B cell (primary cell): Measurements from ENCODE around the gene ICA1. TPM values are rescaled to one million over a fixed set of nuclear protein-coding genes. Genes with fewer than 3 reads are reported as not detected.

Experiments
- ATAC-seq: fragments of 200-7000 bp; cut with Tn5 transposase; one replicate; pipeline ENCODE4 v1.10.0; 2021; ENCODE audit warnings: low read depth, mild to moderate bottlenecking, moderate number of reproducible peaks, moderate library complexity
- CTCF ChIA-PET: fragments of 350-600 bp; sonication (Branson Sonifier 250); formaldehyde crosslinking; loops from one replicate; lab custom pipeline; 2021; ENCODE audit warnings: antibody characterized with exemption, inconsistent platforms; lab: Charles Lee
- POLR2A ChIA-PET: fragments of 350-600 bp; sonication (Branson Sonifier 250); formaldehyde crosslinking; loops from one replicate; lab custom pipeline; 2021; ENCODE audit warnings: antibody characterized with exemption; lab: Charles Lee
- DNase-seq: peaks from one replicate; pipeline ENCODE4 v3.0.0; 2013
- H2AFZ ChIP-seq: 2 replicates; pipeline ENCODE4 v1.6.1; 2012; ENCODE audit warnings: mild to moderate bottlenecking, low read depth, low read length; ENCODE audit not compliant: insufficient read depth, poor library complexity, severe bottlenecking
- H3K27ac ChIP-seq, 2 donors: 1 replicate in 1 of 2; 2 replicates in 1 of 2; pipeline ENCODE4 v1.5.1; 2012 to 2013; ENCODE audit warnings: low read length in 2 of 2, mild to moderate bottlenecking in 2 of 2, moderate library complexity in 1 of 2
- H3K27me3 ChIP-seq, 4 experiments: fragments of 200-600 bp in 1 of 4; sonication (generic) in 1 of 4; replicated peaks in 1 of 4; 1 replicate in 2 of 4; 2 replicates in 2 of 4; pipeline versions ENCODE4 v1.6.1 to v1.7.0; 2013 to 2016; ENCODE audit warnings: low read length in 3 of 4, mild to moderate bottlenecking in 2 of 4, mixed read lengths in 1 of 4, moderate library complexity in 1 of 4; ENCODE audit not compliant: insufficient read depth in 4 of 4, control insufficient read depth in 3 of 4; ENCODE audit errors: control extremely low read depth in 1 of 4
- H3K36me3 ChIP-seq, 2 experiments: replicated peaks in 1 of 2; 1 replicate in 1 of 2; 2 replicates in 1 of 2; pipeline versions ENCODE4 v1.6.1 to v1.7.1; 2013; ENCODE audit warnings: low read length in 1 of 2; ENCODE audit not compliant: insufficient read depth in 2 of 2, control insufficient read depth in 1 of 2; ENCODE audit errors: control extremely low read depth in 1 of 2, extremely low read depth in 1 of 2
- H3K4me1 ChIP-seq, 2 donors: fragments of 200-600 bp in 1 of 2; sonication (generic) in 1 of 2; 1 replicate in 1 of 2; 2 replicates in 1 of 2; pipeline versions ENCODE4 v1.5.1 to v1.6.1; 2013 to 2017; ENCODE audit warnings: low read length in 2 of 2; ENCODE audit not compliant: control insufficient read depth in 2 of 2, insufficient read depth in 2 of 2
- H3K4me2 ChIP-seq: replicated peaks from 2 replicates; pipeline ENCODE3; 2012; ENCODE audit warnings: mild to moderate bottlenecking, low read depth, low read length; ENCODE audit not compliant: poor library complexity, severe bottlenecking
- H3K4me3 ChIP-seq, 5 experiments: fragments of 200-600 bp in 1 of 5; sonication (generic) in 1 of 5; 1 replicate in 3 of 5; 2 replicates in 2 of 5; pipeline versions ENCODE4 v1.5.1 to v1.7.0; 2011 to 2016; ENCODE audit warnings: low read length in 4 of 5, mild to moderate bottlenecking in 4 of 5, low read depth in 2 of 5, control low read depth in 1 of 5, moderate library complexity in 1 of 5; ENCODE audit not compliant: insufficient read depth in 1 of 5; ENCODE audit errors: control extremely low read depth in 1 of 5, extremely low read depth in 1 of 5
- H3K79me2 ChIP-seq: fragments of 200-600 bp; sonication (generic); one replicate; pipeline ENCODE4 v1.6.0; 2016; ENCODE audit warnings: low read length; ENCODE audit not compliant: control insufficient read depth, insufficient read depth
- H3K9ac ChIP-seq: fragments of 200-600 bp; sonication (generic); 2 replicates; pipeline ENCODE4 v1.6.1; 2017; ENCODE audit warnings: mild to moderate bottlenecking, low read length, moderate library complexity
- H3K9me3 ChIP-seq, 3 donors: one replicate each; pipeline versions ENCODE4 v1.6.1 to v1.7.1; 2013; ENCODE audit warnings: low read length in 2 of 3; ENCODE audit not compliant: control insufficient read depth in 2 of 3, insufficient read depth in 1 of 3; ENCODE audit errors: control extremely low read depth in 1 of 3
- H4K20me1 ChIP-seq: 2 replicates; pipeline ENCODE4 v1.6.0; 2012; ENCODE audit warnings: mild to moderate bottlenecking, low read length; ENCODE audit not compliant: insufficient read depth, control insufficient read depth, poor library complexity, severe bottlenecking
- H3K27ac Mint-ChIP-seq: one replicate; pipeline ENCODE4 v1.8.0; 2021; ENCODE audit warnings: mixed read lengths
- H3K27me3 Mint-ChIP-seq: one replicate; pipeline ENCODE4 v1.8.0; 2021; ENCODE audit warnings: mixed read lengths
- H3K4me1 Mint-ChIP-seq: one replicate; pipeline ENCODE4 v1.8.0; 2021; ENCODE audit warnings: mixed read lengths
- H3K4me3 Mint-ChIP-seq: one replicate; pipeline ENCODE4 v1.8.0; 2021; ENCODE audit warnings: mixed read lengths
- H3K9me3 Mint-ChIP-seq: one replicate; pipeline ENCODE4 v1.8.0; 2022; ENCODE audit warnings: mixed read lengths; ENCODE audit not compliant: insufficient read depth
- CTCF ChIP-seq: fragments of 200-600 bp; IDR thresholded peaks from one replicate; pipeline ENCODE4 v1.8.0; 2022; ENCODE audit warnings: antibody characterized with exemption, mild to moderate bottlenecking
- EZH2 ChIP-seq: IDR thresholded peaks from 2 replicates; pipeline ENCODE4 v1.6.1; 2012; ENCODE audit warnings: borderline replicate concordance, low read depth, mild to moderate bottlenecking, moderate library complexity, low read length; ENCODE audit not compliant: insufficient read depth, poor library complexity, severe bottlenecking
- WGBS: methylation state at CpG from one replicate; pipeline ENCODE4 v1.1.5; 2013; ENCODE audit warnings: missing lambda C conversion rate; ENCODE audit not compliant: insufficient coverage; 5-methylcytosine and 5-hydroxymethylcytosine counted together
- intact Hi-C: fragments of 100-400 bp; cut with micrococcal nuclease; formaldehyde crosslinking; loops from one replicate; pipeline ENCODE4 v1.10.0; 2022
- polyA plus RNA-seq: library from polyadenylated mRNA; depleted of rRNA; stranded (reverse); fragments of >200 nt; gene quantifications from 2 replicates; pipeline ENCODE4 v1.2.3, GENCODE V29; 2012
- total RNA-seq, 2 donors: library from RNA; stranded (reverse); fragments of 120-200 nt in 1 of 2; gene quantifications; 1 replicate in 1 of 2; 2 replicates in 1 of 2; pipeline versions ENCODE4 v1.2.3 to v1.2.4, GENCODE V29; 2013 to 2022

ICA1 gene
- total and polyA plus RNA-seq, 2 donors (not counting 1 experiment from before 2014, with no cell fraction given): 0.03 TPM; not detected in 1

- no peaks in the 10 kb centered on the region for H3K4me1 ChIP-seq
- no peak overlapping the region for H3K4me2 ChIP-seq
- H3K9me3 Mint-ChIP-seq: no peaks in the 10 kb centered on the region
- H3K9me3 ChIP-seq: no peaks in the 10 kb centered on the region
- ChIA-PET CTCF (interaction anchor here (1.1 kb wide), 1 partner anchor 10 kb away, joined by 3 read pairs; no protein-coding TSS in a partner anchor), POLR2A (no interaction called here)
- DNase-seq: no peak
- WGBS: no CpG with 5 or more reads among the region's 2 CpGs
- H3K27me3 Mint-ChIP-seq: no peaks in the 10 kb centered on the region
- no peak overlapping the region for H3K4me3 Mint-ChIP-seq
- H4K20me1 ChIP-seq: no peaks in the 10 kb centered on the region
- no peak overlapping the region for H3K27ac Mint-ChIP-seq
- H2AFZ ChIP-seq: no peak overlapping the region
- H3K4me1 Mint-ChIP-seq: peaks cover 2% of the 10 kb centered on the region
- intact Hi-C loops: no loop called here
- H3K27ac ChIP-seq: no peak overlapping the region
- H3K36me3 ChIP-seq: no peaks in the 10 kb centered on the region
- H3K79me2 ChIP-seq: no peaks in the 10 kb centered on the region
- no peak for ATAC-seq
- H3K9ac ChIP-seq: no peak overlapping the region
- no peaks in the 10 kb centered on the region for H3K27me3 ChIP-seq
- TF ChIP-seq EZH2 (no peak), CTCF (no peak)
- no peak overlapping the region for H3K4me3 ChIP-seq
These were observed 57.0 kb downstream of the ICA1 start for GRCh38 chr7:8205031-8205387.

- H3K4me3 Mint-ChIP-seq: no peak overlapping the region
- H3K4me1 Mint-ChIP-seq: peaks cover 4% of the 10 kb centered on the region
- Histone ChIP-seq H3K79me2 (no peaks in the 10 kb centered on the region), H3K9me3 (no peaks in the 10 kb centered on the region), H3K4me2 (no peak overlapping the region), H3K27ac (no peak overlapping the region), H3K36me3 (no peaks in the 10 kb centered on the region), H4K20me1 (no peaks in the 10 kb centered on the region), H3K9ac (no peak overlapping the region), H3K27me3 (no peaks in the 10 kb centered on the region), H3K4me3 (no peak overlapping the region), H3K4me1 (no peaks in the 10 kb centered on the region), H2AFZ (no peak overlapping the region)
- POLR2A ChIA-PET: no interaction called here
- CTCF ChIA-PET: interaction anchor here (1.1 kb wide), 1 partner anchor 11 kb away, joined by 3 read pairs; no protein-coding TSS in a partner anchor
- intact Hi-C loops: no loop called here
- no CpG with 5 or more reads among the region's 7 CpGs for WGBS
- TF ChIP-seq EZH2 (no peak), CTCF (no peak)
- no peaks in the 10 kb centered on the region for H3K27me3 Mint-ChIP-seq
- no peak for ATAC-seq
- H3K9me3 Mint-ChIP-seq: no peaks in the 10 kb centered on the region
- H3K27ac Mint-ChIP-seq: no peak overlapping the region
- DNase-seq: no peak
These were observed 57.5 kb downstream of the ICA1 start for GRCh38 chr7:8204339-8205030.
